ENCODE data around the gene PRIMA1.

DNA sequence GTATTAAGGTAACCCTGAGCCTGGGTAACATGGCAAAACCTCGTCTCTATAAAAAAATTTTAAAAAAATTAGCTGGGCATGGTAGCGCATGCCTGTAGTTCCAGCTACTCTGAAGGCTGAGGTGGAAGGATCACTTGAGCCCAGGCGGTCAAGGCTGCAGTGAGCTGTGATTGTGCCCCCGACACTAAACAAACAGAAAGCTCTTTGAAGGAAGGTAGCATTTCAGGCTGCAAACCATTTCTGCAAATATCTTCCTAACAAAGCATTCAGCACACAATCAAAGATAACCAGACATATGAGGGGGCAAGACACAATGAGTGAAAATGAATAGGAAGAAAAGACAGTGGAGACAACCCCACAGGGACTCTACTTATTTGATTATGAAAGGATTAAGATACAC lies 118.7 kb downstream of the PRIMA1 start:
- TF ChIP-seq CTCF (IDR thresholded peaks at IDR 0.05), result no peak
- no peak for TF ChIP-seq POLR2A (IDR thresholded peaks at IDR 0.05)
